Measurements from ENCODE around the gene SPTLC3.

DNA sequence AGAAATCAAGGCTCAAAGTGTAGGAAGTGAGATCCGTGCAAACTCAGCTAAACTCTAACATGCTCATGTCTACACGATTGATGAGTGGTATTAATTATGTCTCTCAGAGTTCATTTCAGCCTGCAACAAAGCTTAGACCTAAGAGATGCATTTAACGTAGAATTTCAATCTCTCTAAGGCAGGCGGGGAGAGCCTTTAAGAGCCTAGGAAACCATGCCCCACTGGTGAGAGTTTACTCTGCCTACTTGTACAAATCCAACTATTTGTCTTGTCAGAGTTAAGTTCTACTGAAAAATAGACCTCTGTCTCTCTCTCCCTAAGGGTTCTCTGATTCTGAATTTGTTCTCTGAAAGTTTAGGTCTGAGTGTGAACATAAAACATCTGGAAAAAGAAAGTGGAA, 100.9 kb downstream of the SPTLC3 start:
- no peak for TF ChIP-seq CTCF (IDR thresholded peaks at IDR 0.05; ENCODE audit: poor library complexity, severe bottlenecking)
- no peak for TF ChIP-seq EP300 (conservative IDR thresholded peaks at IDR 0.05; ENCODE audit: poor library complexity, severe bottlenecking)

All from neural cell (in vitro differentiated cells).